Neural cell (in vitro differentiated cells): ENCODE data around the gene IMMP2L. TPM values are rescaled to one million over a fixed set of nuclear protein-coding genes. Genes with fewer than 3 reads are reported as not detected.

Experiments used
- H2AFZ ChIP-seq: fragments of 200-600, 300-800 bp; sonication (generic), shearing (Covaris generic); 2 replicates; pipeline ENCODE4 v1.6.0; 2014; ENCODE audit warnings: low read depth, mild to moderate bottlenecking, antibody characterized with exemption, low read length, moderate library complexity
- H3F3A ChIP-seq: fragments of 200-600 bp; shearing (Covaris generic); 2 replicates; pipeline ENCODE4 v1.6.1; 2016; ENCODE audit warnings: mild to moderate bottlenecking, moderate library complexity, mixed read lengths, antibody characterized with exemption, low read length; ENCODE audit not compliant: insufficient read depth, poor library complexity, severe bottlenecking
- H3K27ac ChIP-seq: fragments of 200-600, 300-800 bp; sonication (generic), shearing (Covaris generic); 2 replicates; pipeline ENCODE4 v1.5.1; 2014; ENCODE audit warnings: mild to moderate bottlenecking, low read length, moderate library complexity
- H3K27me3 ChIP-seq: fragments of 300-800, 200-600 bp; sonication (generic), shearing (Covaris generic); 2 replicates; pipeline ENCODE4 v1.6.0; 2014; ENCODE audit warnings: mild to moderate bottlenecking, low read depth, low read length, moderate library complexity; ENCODE audit not compliant: insufficient read depth
- H3K36me3 ChIP-seq: fragments of 300-800, 200-600 bp; sonication (generic), shearing (Covaris generic); 2 replicates; pipeline ENCODE4 v1.5.1; 2014; ENCODE audit warnings: mild to moderate bottlenecking, antibody characterized with exemption, low read length, moderate library complexity; ENCODE audit not compliant: insufficient read depth
- H3K4me2 ChIP-seq: fragments of 300-800, 200-600 bp; sonication (generic), shearing (Covaris generic); 2 replicates; pipeline ENCODE4 v1.6.0; 2014; ENCODE audit warnings: mild to moderate bottlenecking, low read length
- H3K4me3 ChIP-seq: fragments of 300-800, 200-600 bp; sonication (generic), shearing (Covaris generic); 2 replicates; pipeline ENCODE4 v1.5.1; 2014; ENCODE audit warnings: mild to moderate bottlenecking, low read length, moderate library complexity
- H3K79me2 ChIP-seq: fragments of 200-600 bp; shearing (Covaris generic); replicated peaks from 2 replicates; pipeline ENCODE4 v1.6.0; 2014; ENCODE audit warnings: mild to moderate bottlenecking, low read length, moderate library complexity; ENCODE audit not compliant: insufficient read depth
- H3K9ac ChIP-seq: fragments of 300-800, 200-600 bp; sonication (generic), shearing (Covaris generic); 2 replicates; pipeline ENCODE4 v1.6.1; 2016; ENCODE audit warnings: mild to moderate bottlenecking, low read length, mixed read lengths
- H3K9me2 ChIP-seq: fragments of 200-600 bp; shearing (Covaris generic); 2 replicates; pipeline ENCODE4 v1.6.1; 2016; ENCODE audit warnings: mild to moderate bottlenecking, low read length, mixed read lengths; ENCODE audit not compliant: insufficient read depth
- H3K9me3 ChIP-seq: fragments of 200-600, 300-800 bp; sonication (generic), shearing (Covaris generic); 2 replicates; pipeline ENCODE4 v1.6.1; 2016; ENCODE audit warnings: mild to moderate bottlenecking, mixed run types, low read length, moderate library complexity, mixed read lengths
- H4K20me1 ChIP-seq: fragments of 200-600 bp; shearing (Covaris generic); 2 replicates; pipeline ENCODE4 v1.6.1; 2016; ENCODE audit warnings: mild to moderate bottlenecking, mixed run types; ENCODE audit not compliant: insufficient read depth
- EP300 ChIP-seq: fragments of 450-650 bp; conservative IDR thresholded peaks from 2 replicates; pipeline ENCODE4 v1.6.1; 2014; ENCODE audit warnings: antibody characterized with exemption, mild to moderate bottlenecking, moderate library complexity; ENCODE audit not compliant: poor library complexity, severe bottlenecking
- EZH2 ChIP-seq: fragments of 200-600, 300-800 bp; shearing (Covaris generic), sonication (generic); IDR thresholded peaks from 2 replicates; pipeline ENCODE4 v1.6.1; 2014; ENCODE audit warnings: antibody characterized with exemption, low read length, borderline replicate concordance, mild to moderate bottlenecking; ENCODE audit not compliant: insufficient read depth, poor library complexity, severe bottlenecking
- MXI1 ChIP-seq: fragments of 450-650 bp; conservative IDR thresholded peaks from 2 replicates; pipeline ENCODE4 v1.6.1; 2014; ENCODE audit warnings: antibody characterized with exemption, mild to moderate bottlenecking; ENCODE audit not compliant: poor library complexity, severe bottlenecking
- POLR2AphosphoS5 ChIP-seq: IDR thresholded peaks from 2 replicates; pipeline ENCODE4 v1.6.1; 2012
- RAD21 ChIP-seq: fragments of 450-650 bp; conservative IDR thresholded peaks from 2 replicates; pipeline ENCODE4 v1.6.1; 2014; ENCODE audit warnings: antibody characterized with exemption, mild to moderate bottlenecking, moderate library complexity
- SMC3 ChIP-seq: fragments of 450-650 bp; conservative IDR thresholded peaks from 2 replicates; pipeline ENCODE4 v1.6.1; 2014; ENCODE audit warnings: antibody characterized with exemption, mild to moderate bottlenecking, moderate library complexity; ENCODE audit not compliant: poor library complexity
- TAF1 ChIP-seq: IDR thresholded peaks from 2 replicates; pipeline ENCODE4 v1.6.1; 2012; ENCODE audit warnings: low read depth
- polyA plus RNA-seq: library from polyadenylated mRNA; depleted of rRNA; stranded (reverse); fragments of >200 nt; gene quantifications from 2 replicates; pipeline ENCODE4 v1.2.3, GENCODE V29; 2014
- TF ChIP-seq, protein P1 (sequence below): IDR thresholded peaks from 2 replicates; pipeline ENCODE4 v1.6.1; 2012; ENCODE audit warnings: borderline replicate concordance
- TF ChIP-seq, protein P2 (sequence below): fragments of 450-650 bp; IDR thresholded peaks from 2 replicates; pipeline ENCODE4 v1.5.1; 2014; ENCODE audit warnings: antibody characterized with exemption, mild to moderate bottlenecking, moderate library complexity; ENCODE audit not compliant: poor library complexity, severe bottlenecking

IMMP2L gene
- polyA plus RNA-seq, 1 donor from 2014 or later: 9.7 TPM

DNA sequence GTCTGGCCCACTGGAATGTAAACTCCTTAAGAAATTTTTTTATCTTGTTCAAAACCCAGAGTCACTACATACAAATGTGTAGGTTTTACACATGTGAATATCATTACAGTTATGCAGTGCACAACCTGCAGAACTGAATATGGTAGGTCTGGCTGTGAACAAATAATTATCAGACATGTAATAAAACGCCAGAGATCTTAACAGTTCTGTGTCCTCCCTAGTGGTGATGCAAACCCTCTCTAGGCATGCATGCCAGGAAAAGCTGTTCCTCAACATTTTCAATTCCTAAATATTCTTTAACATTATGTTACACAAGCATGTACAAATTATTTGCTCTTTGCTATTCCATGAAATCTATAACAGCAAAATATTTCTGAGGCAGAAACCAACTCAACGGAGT is 124.6 kb downstream of the IMMP2L start:
- TF ChIP-seq POLR2AphosphoS5 (no peak), SMC3 (no peak), RAD21 (no peak)
- Histone ChIP-seq H3K9me3 (no peaks in the 10 kb centered on the region), H3K9ac (no peak overlapping the region), H3K27me3 (no peaks in the 10 kb centered on the region), H4K20me1 (no peaks in the 10 kb centered on the region), H2AFZ (no peak overlapping the region), H3F3A (no peaks in the 10 kb centered on the region), H3K79me2 (no peaks in the 10 kb centered on the region), H3K4me2 (no peak overlapping the region), H3K4me3 (no peak overlapping the region), H3K9me2 (no peaks in the 10 kb centered on the region), H3K36me3 (no peaks in the 10 kb centered on the region), H3K27ac (no peak overlapping the region)

DNA sequence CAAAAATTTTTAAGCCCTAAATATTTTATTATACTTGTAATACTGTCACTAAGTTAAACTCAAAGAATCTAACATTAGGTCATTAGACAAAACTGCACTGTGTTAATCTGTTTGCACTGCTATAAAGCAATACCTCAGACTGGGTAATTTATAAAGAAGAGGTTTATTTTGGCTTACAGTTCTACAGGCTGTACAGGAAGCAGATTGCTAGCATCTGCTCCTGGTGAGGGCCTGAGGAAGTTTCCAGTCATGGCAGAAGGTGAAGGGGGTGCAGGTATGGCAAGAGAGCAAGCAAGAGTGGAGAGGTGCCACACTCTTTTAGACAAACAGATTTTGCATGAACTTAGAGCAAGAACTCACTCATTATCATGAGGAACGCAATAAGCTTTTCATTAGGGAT is 125.7 kb downstream of the IMMP2L start:
- Histone ChIP-seq H3K36me3 (no peaks in the 10 kb centered on the region), H3K4me2 (no peak overlapping the region), H3K9me3 (no peaks in the 10 kb centered on the region), H3K27ac (no peak overlapping the region), H3K9ac (no peak overlapping the region), H4K20me1 (no peaks in the 10 kb centered on the region), H3K27me3 (no peaks in the 10 kb centered on the region), H3K79me2 (no peaks in the 10 kb centered on the region), H3F3A (no peaks in the 10 kb centered on the region), H3K9me2 (no peaks in the 10 kb centered on the region), H3K4me3 (no peak overlapping the region), H2AFZ (no peak overlapping the region)
- TF ChIP-seq, protein P1, sequence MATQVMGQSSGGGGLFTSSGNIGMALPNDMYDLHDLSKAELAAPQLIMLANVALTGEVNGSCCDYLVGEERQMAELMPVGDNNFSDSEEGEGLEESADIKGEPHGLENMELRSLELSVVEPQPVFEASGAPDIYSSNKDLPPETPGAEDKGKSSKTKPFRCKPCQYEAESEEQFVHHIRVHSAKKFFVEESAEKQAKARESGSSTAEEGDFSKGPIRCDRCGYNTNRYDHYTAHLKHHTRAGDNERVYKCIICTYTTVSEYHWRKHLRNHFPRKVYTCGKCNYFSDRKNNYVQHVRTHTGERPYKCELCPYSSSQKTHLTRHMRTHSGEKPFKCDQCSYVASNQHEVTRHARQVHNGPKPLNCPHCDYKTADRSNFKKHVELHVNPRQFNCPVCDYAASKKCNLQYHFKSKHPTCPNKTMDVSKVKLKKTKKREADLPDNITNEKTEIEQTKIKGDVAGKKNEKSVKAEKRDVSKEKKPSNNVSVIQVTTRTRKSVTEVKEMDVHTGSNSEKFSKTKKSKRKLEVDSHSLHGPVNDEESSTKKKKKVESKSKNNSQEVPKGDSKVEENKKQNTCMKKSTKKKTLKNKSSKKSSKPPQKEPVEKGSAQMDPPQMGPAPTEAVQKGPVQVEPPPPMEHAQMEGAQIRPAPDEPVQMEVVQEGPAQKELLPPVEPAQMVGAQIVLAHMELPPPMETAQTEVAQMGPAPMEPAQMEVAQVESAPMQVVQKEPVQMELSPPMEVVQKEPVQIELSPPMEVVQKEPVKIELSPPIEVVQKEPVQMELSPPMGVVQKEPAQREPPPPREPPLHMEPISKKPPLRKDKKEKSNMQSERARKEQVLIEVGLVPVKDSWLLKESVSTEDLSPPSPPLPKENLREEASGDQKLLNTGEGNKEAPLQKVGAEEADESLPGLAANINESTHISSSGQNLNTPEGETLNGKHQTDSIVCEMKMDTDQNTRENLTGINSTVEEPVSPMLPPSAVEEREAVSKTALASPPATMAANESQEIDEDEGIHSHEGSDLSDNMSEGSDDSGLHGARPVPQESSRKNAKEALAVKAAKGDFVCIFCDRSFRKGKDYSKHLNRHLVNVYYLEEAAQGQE: no peak
- no peak for TF ChIP-seq EP300
- no peak for TF ChIP-seq POLR2AphosphoS5

DNA sequence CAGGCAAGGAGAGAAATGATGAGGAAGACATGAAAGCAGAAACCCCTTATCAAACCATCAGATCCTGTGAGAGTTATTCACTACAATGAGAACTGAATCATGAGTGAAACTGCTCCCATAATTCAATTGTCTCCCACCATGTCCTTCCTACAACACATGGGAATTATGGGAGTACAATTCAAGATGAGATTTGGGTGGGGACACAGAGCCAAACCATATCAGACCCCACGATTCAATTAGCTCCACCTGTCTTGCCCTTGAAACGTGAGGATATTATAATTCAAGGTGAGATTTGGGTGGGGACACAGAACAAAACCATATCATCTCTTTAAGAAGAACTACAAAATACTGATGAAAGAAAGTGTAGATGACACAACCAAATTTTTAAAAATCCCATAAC is 128.9 kb downstream of the IMMP2L start:
- H3K9ac ChIP-seq: no peak overlapping the region
- H4K20me1 ChIP-seq: no peaks in the 10 kb centered on the region
- no peaks in the 10 kb centered on the region for H3K36me3 ChIP-seq
- no peak overlapping the region for H3K4me3 ChIP-seq
- H3K9me3 ChIP-seq: no peaks in the 10 kb centered on the region
- no peaks in the 10 kb centered on the region for H3K79me2 ChIP-seq
- H3K27me3 ChIP-seq: no peaks in the 10 kb centered on the region
- H3K27ac ChIP-seq: no peak overlapping the region
- no peaks in the 10 kb centered on the region for H3K9me2 ChIP-seq
- no peak overlapping the region for H2AFZ ChIP-seq
- H3K4me2 ChIP-seq: no peak overlapping the region
- H3F3A ChIP-seq: no peaks in the 10 kb centered on the region
- no peak for TF ChIP-seq RAD21
- TF ChIP-seq SMC3: no peak
- TF ChIP-seq, protein P2, sequence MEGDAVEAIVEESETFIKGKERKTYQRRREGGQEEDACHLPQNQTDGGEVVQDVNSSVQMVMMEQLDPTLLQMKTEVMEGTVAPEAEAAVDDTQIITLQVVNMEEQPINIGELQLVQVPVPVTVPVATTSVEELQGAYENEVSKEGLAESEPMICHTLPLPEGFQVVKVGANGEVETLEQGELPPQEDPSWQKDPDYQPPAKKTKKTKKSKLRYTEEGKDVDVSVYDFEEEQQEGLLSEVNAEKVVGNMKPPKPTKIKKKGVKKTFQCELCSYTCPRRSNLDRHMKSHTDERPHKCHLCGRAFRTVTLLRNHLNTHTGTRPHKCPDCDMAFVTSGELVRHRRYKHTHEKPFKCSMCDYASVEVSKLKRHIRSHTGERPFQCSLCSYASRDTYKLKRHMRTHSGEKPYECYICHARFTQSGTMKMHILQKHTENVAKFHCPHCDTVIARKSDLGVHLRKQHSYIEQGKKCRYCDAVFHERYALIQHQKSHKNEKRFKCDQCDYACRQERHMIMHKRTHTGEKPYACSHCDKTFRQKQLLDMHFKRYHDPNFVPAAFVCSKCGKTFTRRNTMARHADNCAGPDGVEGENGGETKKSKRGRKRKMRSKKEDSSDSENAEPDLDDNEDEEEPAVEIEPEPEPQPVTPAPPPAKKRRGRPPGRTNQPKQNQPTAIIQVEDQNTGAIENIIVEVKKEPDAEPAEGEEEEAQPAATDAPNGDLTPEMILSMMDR: no peak
- TF ChIP-seq EZH2: no peak
- no peak for TF ChIP-seq EP300
- no peak for TF ChIP-seq MXI1
- TF ChIP-seq, protein P1: no peak
- TF ChIP-seq TAF1: no peak
- TF ChIP-seq POLR2AphosphoS5: no peak
